PC-9 (cell line): ENCODE data around the gene PLEKHJ1. TPM values are rescaled to one million over a fixed set of nuclear protein-coding genes. Genes with fewer than 3 reads are reported as not detected.

Experiments used
- BruUV-seq: library from RNA; stranded (reverse); fragments of 400-500 nt; replicated peaks from 2 replicates; lab custom pipeline; 2021; lab: Mats Ljungman, UMichigan
- CTCF ChIA-PET: fragments of 300-600 bp; sonication (Branson Sonifier 250); formaldehyde crosslinking; loops from one replicate; lab custom pipeline; 2022; ENCODE audit warnings: antibody characterized with exemption; lab: Charles Lee
- POLR2A ChIA-PET: fragments of 300-600 bp; sonication (Branson Sonifier 250); formaldehyde crosslinking; loops from one replicate; lab custom pipeline; 2022; ENCODE audit warnings: antibody characterized with exemption; ENCODE audit not compliant: unreplicated experiment; lab: Charles Lee
- DNase-seq, 2 experiments: peaks; one replicate each; pipeline versions ENCODE4 v3.0.0 to v3.0.0-alpha.2; 2015 to 2022; ENCODE audit warnings: mixed read lengths in 1 of 2
- H2AFZ ChIP-seq: fragments of 200-600 bp; sonication (generic); 2 replicates; pipeline ENCODE4 v1.8.1; 2017; ENCODE audit warnings: antibody characterized with exemption
- H3F3A ChIP-seq: fragments of 200-600 bp; sonication (generic); 2 replicates; pipeline ENCODE4 v1.8.1; 2017; ENCODE audit warnings: antibody characterized with exemption, mild to moderate bottlenecking, low read depth; ENCODE audit not compliant: insufficient read depth
- H3K27ac ChIP-seq: fragments of 200-600 bp; sonication (generic); 2 replicates; pipeline ENCODE4 v1.6.1; 2016; ENCODE audit warnings: mixed run types
- H3K27me3 ChIP-seq: fragments of 200-600 bp; sonication (generic); 2 replicates; pipeline ENCODE4 v1.6.1; 2016; ENCODE audit warnings: low read depth, mixed run types; ENCODE audit not compliant: insufficient read depth
- H3K36me3 ChIP-seq: fragments of 200-600 bp; sonication (generic); 2 replicates; pipeline ENCODE4 v1.6.1; 2016; ENCODE audit warnings: low read depth, mixed run types
- H3K4me1 ChIP-seq: fragments of 200-600 bp; sonication (generic); replicated peaks from 2 replicates; pipeline ENCODE4 v1.6.1; 2016; ENCODE audit warnings: mixed run types; ENCODE audit not compliant: insufficient read depth
- H3K4me2 ChIP-seq: fragments of 200-600 bp; sonication (generic); 2 replicates; pipeline ENCODE4 v1.6.1; 2017; ENCODE audit warnings: mixed run types
- H3K4me3 ChIP-seq: fragments of 200-600 bp; sonication (generic); 2 replicates; pipeline ENCODE4 v1.6.1; 2016; ENCODE audit warnings: mixed run types
- H3K79me2 ChIP-seq: fragments of 200-600 bp; sonication (generic); 2 replicates; pipeline ENCODE4 v1.6.1; 2017; ENCODE audit warnings: low read depth, mixed run types
- H3K9me2 ChIP-seq: fragments of 200-600 bp; sonication (generic); 2 replicates; pipeline ENCODE4 v1.8.1; 2017; ENCODE audit warnings: mild to moderate bottlenecking; ENCODE audit not compliant: insufficient read depth
- H3K9me3 ChIP-seq: fragments of 200-600 bp; sonication (generic); 2 replicates; pipeline ENCODE4 v1.8.1; 2016; ENCODE audit warnings: low read depth; ENCODE audit not compliant: insufficient read depth
- H4K20me1 ChIP-seq: fragments of 200-600 bp; sonication (generic); 2 replicates; pipeline ENCODE4 v1.8.1; 2017; ENCODE audit not compliant: insufficient read depth
- EZH2 ChIP-seq: fragments of 200-600 bp; sonication (generic); IDR thresholded peaks from 2 replicates; pipeline ENCODE4 v1.8.0; 2017; ENCODE audit warnings: antibody characterized with exemption, low read depth
- intact Hi-C: fragments of 100-400 bp; cut with micrococcal nuclease; formaldehyde crosslinking; loops from one replicate; pipeline ENCODE4 v1.10.0; 2022; ENCODE audit not compliant: unreplicated experiment
- total RNA-seq: library from RNA; stranded (reverse); gene quantifications from 2 replicates; pipeline ENCODE4 v1.2.3, GENCODE V29; 2021
- TF ChIP-seq, protein P1 (sequence below): fragments of 200-600 bp; sonication (generic); conservative IDR thresholded peaks from 2 replicates; pipeline ENCODE4 v1.6.1; 2017; ENCODE audit warnings: mixed run types, antibody characterized with exemption, mild to moderate bottlenecking, moderate library complexity

The PLEKHJ1 gene
- total RNA-seq, 1 experiment from 2014 or later, result 38.6 TPM

DNA sequence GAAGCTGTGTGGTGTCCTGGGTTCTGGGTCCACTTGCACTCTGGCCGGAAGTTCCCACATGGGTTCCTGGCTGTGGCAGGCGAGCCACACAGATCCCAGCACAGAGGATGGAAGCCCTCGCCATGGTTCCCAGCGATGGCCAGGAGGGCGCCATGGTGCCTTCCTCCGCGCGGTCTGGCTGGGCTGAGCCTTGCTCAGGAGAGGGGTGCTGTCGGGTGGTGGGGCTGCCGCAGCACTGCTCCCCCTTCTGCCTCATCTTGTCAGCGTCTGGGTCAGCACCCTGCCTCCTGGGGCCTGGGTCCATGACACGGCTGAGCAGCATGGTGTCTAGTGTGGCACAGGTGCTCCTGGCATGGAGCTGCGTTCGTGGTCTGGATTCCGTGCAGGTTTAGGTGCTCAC lies 38.9 kb downstream of the PLEKHJ1 start:
- ChIA-PET POLR2A (no interaction called here), CTCF (no interaction called here)
- no peaks in the 10 kb centered on the region for H3K9me3 ChIP-seq
- H2AFZ ChIP-seq, result no peak overlapping the region
- TF ChIP-seq, protein P1, sequence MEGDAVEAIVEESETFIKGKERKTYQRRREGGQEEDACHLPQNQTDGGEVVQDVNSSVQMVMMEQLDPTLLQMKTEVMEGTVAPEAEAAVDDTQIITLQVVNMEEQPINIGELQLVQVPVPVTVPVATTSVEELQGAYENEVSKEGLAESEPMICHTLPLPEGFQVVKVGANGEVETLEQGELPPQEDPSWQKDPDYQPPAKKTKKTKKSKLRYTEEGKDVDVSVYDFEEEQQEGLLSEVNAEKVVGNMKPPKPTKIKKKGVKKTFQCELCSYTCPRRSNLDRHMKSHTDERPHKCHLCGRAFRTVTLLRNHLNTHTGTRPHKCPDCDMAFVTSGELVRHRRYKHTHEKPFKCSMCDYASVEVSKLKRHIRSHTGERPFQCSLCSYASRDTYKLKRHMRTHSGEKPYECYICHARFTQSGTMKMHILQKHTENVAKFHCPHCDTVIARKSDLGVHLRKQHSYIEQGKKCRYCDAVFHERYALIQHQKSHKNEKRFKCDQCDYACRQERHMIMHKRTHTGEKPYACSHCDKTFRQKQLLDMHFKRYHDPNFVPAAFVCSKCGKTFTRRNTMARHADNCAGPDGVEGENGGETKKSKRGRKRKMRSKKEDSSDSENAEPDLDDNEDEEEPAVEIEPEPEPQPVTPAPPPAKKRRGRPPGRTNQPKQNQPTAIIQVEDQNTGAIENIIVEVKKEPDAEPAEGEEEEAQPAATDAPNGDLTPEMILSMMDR, result no peak
- TF ChIP-seq EZH2, result no peak
- no TSS peak for BruUV-seq
- no peaks in the 10 kb centered on the region for H3K9me2 ChIP-seq
- H3K4me1 ChIP-seq, result no peaks in the 10 kb centered on the region
- no peak for DNase-seq
- no peaks in the 10 kb centered on the region for H3K36me3 ChIP-seq
- no peak overlapping the region for H3K4me2 ChIP-seq
- intact Hi-C loops, result no loop called here
- no peaks in the 10 kb centered on the region for H3K79me2 ChIP-seq
- H3F3A ChIP-seq, result no peaks in the 10 kb centered on the region
- H3K4me3 ChIP-seq, result no peak overlapping the region
- no peaks in the 10 kb centered on the region for H4K20me1 ChIP-seq
- no peaks in the 10 kb centered on the region for H3K27me3 ChIP-seq
- no peak overlapping the region for H3K27ac ChIP-seq

DNA sequence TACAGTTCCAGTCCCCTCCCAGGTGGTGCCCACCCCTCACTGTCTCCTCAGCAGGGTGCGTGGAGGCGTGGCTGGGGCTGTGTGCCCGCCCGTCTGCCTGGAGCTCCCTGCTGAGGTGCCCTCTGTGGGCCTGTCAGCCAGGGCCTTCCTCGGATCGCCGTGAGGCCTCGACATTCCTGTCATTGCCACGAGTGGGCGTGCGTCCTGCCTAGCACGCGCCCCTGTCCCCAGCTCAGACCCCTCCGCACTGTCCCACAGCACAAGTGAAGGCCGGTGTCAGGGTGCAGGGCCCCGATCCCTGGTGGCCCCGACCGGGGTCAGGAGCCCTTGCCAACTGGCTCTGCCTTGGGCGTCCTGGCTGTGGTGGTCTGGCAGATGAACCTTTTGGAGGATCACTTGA lies 40.2 kb downstream of the PLEKHJ1 start:
- Histone ChIP-seq H3K79me2 (no peaks in the 10 kb centered on the region), H3K27me3 (no peaks in the 10 kb centered on the region), H3F3A (no peaks in the 10 kb centered on the region), H3K9me2 (no peaks in the 10 kb centered on the region), H3K9me3 (no peaks in the 10 kb centered on the region), H4K20me1 (no peaks in the 10 kb centered on the region), H3K4me3 (no peak overlapping the region), H3K36me3 (no peaks in the 10 kb centered on the region), H3K4me1 (no peaks in the 10 kb centered on the region), H3K27ac (no peak overlapping the region), H2AFZ (no peak overlapping the region), H3K4me2 (no peak overlapping the region)
- no peak for DNase-seq
- ChIA-PET POLR2A (no interaction called here), CTCF (no interaction called here)
- intact Hi-C loops, result no loop called here
- TF ChIP-seq, protein P1, result no peak
- no peak for TF ChIP-seq EZH2
- no TSS peak for BruUV-seq

DNA sequence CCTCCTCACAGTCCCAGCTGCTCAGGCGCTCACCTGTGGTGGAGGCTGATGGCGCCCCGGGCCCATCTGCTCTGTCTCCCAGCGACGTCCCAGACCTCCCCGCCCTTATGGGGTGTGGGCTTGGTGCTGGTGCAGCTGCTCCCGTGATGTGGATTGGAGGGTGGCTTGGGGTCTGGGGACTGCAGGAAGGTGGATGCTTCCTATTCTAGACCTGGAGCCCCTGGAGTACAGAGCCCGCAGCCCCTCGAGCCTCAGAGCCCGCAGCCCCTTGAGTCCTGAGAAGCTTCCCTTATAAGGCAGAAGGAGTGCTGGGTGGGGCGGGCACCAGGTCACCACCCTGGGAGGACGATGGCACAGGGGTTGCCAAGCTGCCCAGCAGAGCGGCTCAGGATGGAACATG lies 40.8 kb downstream of the PLEKHJ1 start:
- Histone ChIP-seq H2AFZ (no peak overlapping the region), H3K27ac (no peak overlapping the region), H3K4me3 (no peak overlapping the region), H3K4me1 (no peaks in the 10 kb centered on the region), H3K27me3 (no peaks in the 10 kb centered on the region), H3K9me3 (no peaks in the 10 kb centered on the region), H3F3A (no peaks in the 10 kb centered on the region), H3K9me2 (no peaks in the 10 kb centered on the region), H3K36me3 (no peaks in the 10 kb centered on the region), H3K4me2 (no peak overlapping the region), H3K79me2 (no peaks in the 10 kb centered on the region), H4K20me1 (no peaks in the 10 kb centered on the region)
- ChIA-PET CTCF (no interaction called here), POLR2A (no interaction called here)
- BruUV-seq, result no TSS peak
- no peak for TF ChIP-seq EZH2
- TF ChIP-seq, protein P1, result no peak
- no peak for DNase-seq
- intact Hi-C loops, result no loop called here
